Cardiac septum (tissue), 1 donor: ENCODE data around the gene P4HA2. TPM values are rescaled to one million over a fixed set of nuclear protein-coding genes. Genes with fewer than 3 reads are reported as not detected.
"Not testable (repeated sequence)": the region's sequence is repeated elsewhere in the genome, so short reads cannot be mapped to it uniquely, and the experiment has no call there.

Experiments used
- DNase-seq: peaks from one replicate; pipeline ENCODE4 v3.0.0-alpha.2; 2020; ENCODE audit warnings: low spot score
- intact Hi-C: fragments of 100-400 bp; cut with DNase I; formaldehyde crosslinking; loops from one replicate; pipeline ENCODE4 v1.14.0; 2022
- microRNA-seq: library from miRNA; unstranded; fragments of <30 nt; microRNA quantifications from one replicate; pipeline ENCODE4 v1.2.0, GENCODE V29; 2020
- total RNA-seq: library from RNA; stranded (reverse); fragmentation: NEBNext Ultra II Directional; extraction: Animal tissue kit (Norgen Biotek cat#: 25700); gene quantifications from one replicate; pipeline ENCODE4 v1.2.1, GENCODE V29; 2021
- donor health status: DM: no; HTN: no; CAD: no.

Gene P4HA2
- total RNA-seq, 1 donor from 2014 or later = 50.5 TPM

DNA sequence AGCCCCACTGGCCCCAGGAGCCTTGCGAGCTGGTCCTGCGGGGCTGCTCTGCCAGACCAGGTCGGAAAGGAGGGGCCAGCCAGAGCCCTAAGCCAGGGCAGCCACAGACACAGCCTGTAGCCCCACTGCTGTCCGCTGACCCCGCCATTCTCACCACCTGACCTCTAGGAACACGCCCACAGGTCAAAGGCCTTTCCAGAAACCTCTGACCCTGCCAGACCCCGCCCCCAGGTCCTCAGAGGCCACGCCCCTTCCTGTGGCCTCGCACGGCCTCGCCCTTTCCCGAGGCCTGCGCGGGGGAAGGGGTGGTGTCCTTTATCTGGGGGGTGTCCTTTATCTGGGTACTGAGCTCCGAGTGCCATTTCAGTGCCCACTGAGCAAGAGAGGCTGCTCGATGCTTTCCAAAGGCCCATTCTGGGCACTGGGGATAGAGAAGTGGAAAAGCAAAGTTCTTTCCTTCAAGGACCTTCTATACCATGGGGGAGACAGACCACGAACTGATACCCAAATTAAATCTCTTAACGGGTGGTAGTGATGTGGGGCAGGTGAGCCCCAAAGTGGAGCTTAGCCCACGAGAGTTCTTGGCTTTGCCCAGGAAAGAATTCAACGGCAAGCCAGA lies 46.5 kb downstream of the P4HA2 start:
- intact Hi-C loops = loop anchor here (5.0 kb wide), 1 partner anchor 191 kb away; no protein-coding TSS in a partner anchor
- DNase-seq = no peak

DNA sequence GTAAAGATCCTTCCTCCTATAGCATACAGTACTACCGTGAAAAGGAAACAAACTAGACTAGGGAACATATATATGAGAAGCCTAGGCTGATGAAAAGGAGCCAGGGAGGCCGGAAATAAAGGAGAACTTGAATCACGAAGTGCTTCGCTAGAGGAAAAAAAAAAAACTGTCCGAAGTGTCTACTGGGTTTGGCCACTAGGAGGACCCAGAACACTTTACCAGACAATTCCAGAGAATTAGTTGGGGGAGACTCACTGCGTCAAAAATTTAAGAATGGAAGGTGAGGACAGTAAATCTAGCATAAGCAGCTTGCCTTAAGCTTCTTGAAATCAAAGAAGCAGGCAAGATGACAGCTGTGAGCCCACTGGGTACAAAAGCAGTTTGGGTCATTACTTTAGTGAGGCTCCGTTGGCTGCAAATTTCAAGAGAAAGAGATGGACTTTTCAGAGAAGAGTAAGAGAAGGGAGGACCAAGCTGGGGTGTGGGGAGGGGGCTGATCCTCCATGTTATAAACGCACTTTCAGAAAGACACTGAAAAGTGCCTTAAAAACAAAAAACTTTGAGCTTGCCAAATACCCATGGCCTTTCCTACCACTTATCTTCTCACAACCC lies 47.4 kb downstream of the P4HA2 start:
- intact Hi-C loops = loop anchor here (5.0 kb wide), 1 partner anchor 192 kb away; no protein-coding TSS in a partner anchor
- no peak for DNase-seq

GRCh38 chr5:132179405-132179804 lies 48.2 kb downstream of the P4HA2 start:
- intact Hi-C loops = no loop called here
- no peak for DNase-seq

DNA sequence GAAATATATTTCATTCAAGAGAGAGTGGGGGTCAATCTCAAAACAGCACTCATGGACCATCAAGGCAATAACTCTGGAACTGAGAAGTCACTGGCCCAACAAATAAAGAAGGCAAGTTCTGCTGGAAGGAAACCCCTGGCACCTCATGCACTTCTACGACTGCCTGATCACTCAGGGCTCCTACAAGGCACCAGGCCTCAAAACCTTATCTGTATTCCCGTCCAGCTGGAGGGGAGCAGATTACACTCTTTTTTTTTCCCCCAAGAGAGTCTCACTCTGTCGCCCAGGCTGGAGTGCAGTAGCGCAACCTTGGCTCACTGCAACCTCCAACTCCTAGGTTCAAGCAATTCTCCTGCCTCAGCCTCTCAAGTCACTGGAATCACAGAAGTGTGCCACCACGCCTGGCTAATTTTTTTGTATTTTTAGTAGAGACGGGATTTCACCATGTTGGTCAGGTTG lies 49.9 kb downstream of the P4HA2 start:
- intact Hi-C loops = no loop called here
- DNase-seq = no peak

GRCh38 chr5:132176987-132177386 lies 50.7 kb downstream of the P4HA2 start:
- intact Hi-C loops = no loop called here
- no peak for DNase-seq

GRCh38 chr5:132176521-132176945 lies 51.1 kb downstream of the P4HA2 start:
- intact Hi-C loops = no loop called here
- DNase-seq = no peak

- intact Hi-C loops = no loop called here
- no peak for DNase-seq
These were observed 64.7 kb downstream of the P4HA2 start for GRCh38 chr5:132162945-132163344.

DNA sequence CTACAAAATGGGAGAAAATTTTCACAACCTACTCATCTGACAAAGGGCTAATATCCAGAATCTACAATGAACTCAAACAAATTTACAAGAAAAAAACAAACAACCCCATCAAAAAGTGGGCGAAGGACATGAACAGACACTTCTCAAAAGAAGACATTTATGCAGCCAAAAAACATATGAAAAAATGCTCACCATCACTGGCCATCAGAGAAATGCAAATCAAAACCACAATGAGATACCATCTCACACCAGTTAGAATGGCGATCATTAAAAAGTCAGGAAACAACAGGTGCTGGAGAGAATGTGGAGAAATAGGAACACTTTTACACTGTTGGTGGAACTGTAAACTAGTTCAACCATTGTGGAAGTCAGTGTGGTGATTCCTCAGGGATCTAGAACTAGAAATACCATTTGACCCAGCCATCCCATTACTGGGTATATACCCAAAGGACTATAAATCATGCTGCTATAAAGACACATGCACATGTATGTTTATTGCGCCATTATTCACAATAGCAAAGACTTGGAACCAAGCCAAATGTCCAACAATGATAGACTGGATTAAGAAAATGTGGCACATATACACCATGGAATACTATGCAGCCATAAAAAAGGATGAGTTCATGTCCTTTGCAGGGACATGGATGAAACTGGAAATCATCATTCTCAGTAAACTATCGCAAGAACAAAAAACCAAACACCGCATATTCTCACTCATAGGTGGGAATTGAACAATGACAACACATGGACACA lies 65.9 kb downstream of the P4HA2 start:
- intact Hi-C loops = not testable (repeated sequence)

DNA sequence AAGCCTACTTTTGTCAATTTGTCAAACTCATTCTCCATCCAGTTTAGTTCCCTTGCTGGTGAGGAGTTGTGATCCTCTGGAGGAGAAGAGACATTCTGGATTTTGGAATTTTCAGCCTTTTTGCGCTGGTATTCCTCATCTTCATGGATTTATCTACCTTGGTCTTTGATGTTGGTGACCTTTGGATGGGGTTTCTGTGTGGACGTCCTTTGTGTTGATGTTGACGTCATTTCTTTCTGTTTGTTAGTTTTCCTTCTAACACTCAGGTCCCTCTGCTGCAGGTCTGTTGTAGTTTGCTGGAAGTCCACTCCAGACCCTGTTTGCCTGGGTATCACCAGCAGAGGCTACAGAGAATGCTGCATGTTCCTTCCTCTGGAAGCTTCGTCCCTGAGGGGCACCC lies 71.2 kb downstream of the P4HA2 start:
- DNase-seq = no peak
- intact Hi-C loops = no loop called here

More for the DNA sequence above, 65.9 kb downstream of the P4HA2 start:
- not testable (repeated sequence) for DNase-seq

DNA sequence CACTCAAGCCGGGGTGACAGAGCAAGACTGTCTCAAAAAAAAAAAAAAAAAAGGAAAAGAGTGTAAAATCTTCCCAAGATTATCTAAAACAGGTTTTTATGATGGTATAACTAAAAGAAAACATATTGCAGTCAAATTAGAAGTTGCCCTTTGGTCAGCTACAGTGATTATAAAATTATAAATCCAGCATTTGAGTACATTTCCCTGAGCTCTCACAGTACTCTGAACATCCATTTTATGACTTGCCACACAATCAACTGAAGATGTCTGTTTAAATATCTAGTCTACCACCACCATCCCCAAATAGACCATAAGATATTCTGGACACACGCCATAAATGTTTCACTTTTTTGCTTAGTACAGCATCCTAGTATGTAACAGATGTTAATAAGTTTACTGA lies 77.1 kb downstream of the P4HA2 start:
- no peak for DNase-seq
- intact Hi-C loops = no loop called here

- intact Hi-C loops = no loop called here
These were observed 80.0 kb downstream of the P4HA2 start for GRCh38 chr5:132147663-132148062.

GRCh38 chr5:132145326-132145725 lies 82.3 kb downstream of the P4HA2 start:
- intact Hi-C loops, DNase-seq: not testable (repeated sequence)

More at GRCh38 chr5:132147663-132148062, 80.0 kb downstream of the P4HA2 start:
- DNase-seq = no peak

DNA sequence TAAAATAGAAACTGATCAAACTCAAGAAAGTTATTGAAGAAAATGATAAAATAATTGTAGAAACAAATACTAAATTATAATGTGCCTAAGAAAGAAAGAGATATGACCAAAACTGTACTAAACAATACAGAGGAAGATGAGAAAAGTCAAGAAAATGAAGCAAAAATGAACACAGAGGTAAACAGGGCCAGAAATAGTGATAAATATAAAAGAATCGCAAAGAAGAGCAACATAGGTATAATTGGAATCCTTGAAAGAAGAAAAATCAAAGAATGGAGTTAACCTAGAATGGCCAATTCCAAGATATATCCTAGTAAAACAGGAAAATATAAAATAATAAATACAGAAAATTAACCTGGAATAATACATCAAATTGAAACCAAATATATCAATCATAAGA lies 84.5 kb downstream of the P4HA2 start:
- DNase-seq = no peak
- intact Hi-C loops = no loop called here

GRCh38 chr5:132142459-132142858 lies 85.2 kb downstream of the P4HA2 start:
- intact Hi-C loops = no loop called here
- DNase-seq = no peak

Small RNA genes within 50 kb of the gene (microRNA-seq; reads per million reads assigned to microRNA genes)
- gene MIR6830 = not detected

Other genes starting within 250 kb of the P4HA2 start
- 4.5 TPM for gene ACSL6, start 216.2 kb downstream of the P4HA2 start, total RNA-seq
- not detected for gene IL3, start 167.2 kb downstream of the P4HA2 start, total RNA-seq
- not detected for gene CSF2, start 154.1 kb downstream of the P4HA2 start, total RNA-seq
- gene PDLIM4, start 29.8 kb upstream of the P4HA2 start, total RNA-seq = 8.8 TPM
- gene SLC22A4, start 66.5 kb upstream of the P4HA2 start, total RNA-seq = 2.2 TPM
- 9.2 TPM for gene SLC22A5, start 141.9 kb upstream of the P4HA2 start, total RNA-seq